RWPE1 (cell line): ENCODE measurements around the gene STX19.

Experiments
- CTCF ChIA-PET: fragments of 350-600 bp; sonication (Branson Sonifier 250); formaldehyde crosslinking; extraction: SDS; loops from one replicate; lab custom pipeline; 2021; lab: Yijun Ruan, JAX
- POLR2A ChIA-PET: fragments of 400-600 bp; formaldehyde crosslinking; extraction: SDS; loops from one replicate; lab custom pipeline; 2020; ENCODE audit warnings: antibody characterized with exemption; ENCODE audit not compliant: low non-redundant PET; lab: Yijun Ruan, JAX
- DNase-seq: peaks from one replicate; pipeline ENCODE4 v3.0.0; 2012; ENCODE audit warnings: low spot score
- H3K27ac ChIP-seq: fragments of 450-650 bp; 2 replicates; pipeline ENCODE4 v1.5.1; 2017
- TF ChIP-seq, protein P1 (sequence below): fragments of 450-650 bp; conservative IDR thresholded peaks from 2 replicates; pipeline ENCODE4 v1.5.1; 2017; ENCODE audit warnings: low read depth, mild to moderate bottlenecking

Gene STX19

DNA sequence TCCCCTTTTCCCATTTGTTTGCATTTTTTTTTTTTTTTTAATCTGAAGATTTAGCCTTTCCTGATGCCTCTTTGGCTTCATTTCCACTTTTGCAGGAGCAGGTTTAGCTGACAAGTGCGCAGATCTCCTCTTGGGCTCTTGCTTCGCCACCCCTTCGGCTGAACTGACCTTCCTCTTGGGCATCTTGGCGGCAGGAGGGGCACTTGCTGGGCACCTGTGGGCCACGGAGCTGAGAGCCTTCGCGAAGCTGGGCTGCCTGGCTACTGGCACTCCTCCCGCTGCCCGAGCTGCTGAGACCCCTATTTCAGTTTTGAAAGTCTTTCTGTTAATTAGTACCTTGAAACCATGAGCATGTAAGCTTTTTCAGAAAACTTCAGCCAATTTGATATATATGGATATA is 39.6 kb downstream of the STX19 start:
- ChIA-PET POLR2A (no interaction called here), CTCF (interaction anchor here (0.6 kb wide), 1 partner anchor 82 kb away, joined by 3 read pairs; no protein-coding TSS in a partner anchor)
- no peak for DNase-seq
- TF ChIP-seq, protein P1, sequence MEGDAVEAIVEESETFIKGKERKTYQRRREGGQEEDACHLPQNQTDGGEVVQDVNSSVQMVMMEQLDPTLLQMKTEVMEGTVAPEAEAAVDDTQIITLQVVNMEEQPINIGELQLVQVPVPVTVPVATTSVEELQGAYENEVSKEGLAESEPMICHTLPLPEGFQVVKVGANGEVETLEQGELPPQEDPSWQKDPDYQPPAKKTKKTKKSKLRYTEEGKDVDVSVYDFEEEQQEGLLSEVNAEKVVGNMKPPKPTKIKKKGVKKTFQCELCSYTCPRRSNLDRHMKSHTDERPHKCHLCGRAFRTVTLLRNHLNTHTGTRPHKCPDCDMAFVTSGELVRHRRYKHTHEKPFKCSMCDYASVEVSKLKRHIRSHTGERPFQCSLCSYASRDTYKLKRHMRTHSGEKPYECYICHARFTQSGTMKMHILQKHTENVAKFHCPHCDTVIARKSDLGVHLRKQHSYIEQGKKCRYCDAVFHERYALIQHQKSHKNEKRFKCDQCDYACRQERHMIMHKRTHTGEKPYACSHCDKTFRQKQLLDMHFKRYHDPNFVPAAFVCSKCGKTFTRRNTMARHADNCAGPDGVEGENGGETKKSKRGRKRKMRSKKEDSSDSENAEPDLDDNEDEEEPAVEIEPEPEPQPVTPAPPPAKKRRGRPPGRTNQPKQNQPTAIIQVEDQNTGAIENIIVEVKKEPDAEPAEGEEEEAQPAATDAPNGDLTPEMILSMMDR = no peak
- H3K27ac ChIP-seq = no peak overlapping the region

DNA sequence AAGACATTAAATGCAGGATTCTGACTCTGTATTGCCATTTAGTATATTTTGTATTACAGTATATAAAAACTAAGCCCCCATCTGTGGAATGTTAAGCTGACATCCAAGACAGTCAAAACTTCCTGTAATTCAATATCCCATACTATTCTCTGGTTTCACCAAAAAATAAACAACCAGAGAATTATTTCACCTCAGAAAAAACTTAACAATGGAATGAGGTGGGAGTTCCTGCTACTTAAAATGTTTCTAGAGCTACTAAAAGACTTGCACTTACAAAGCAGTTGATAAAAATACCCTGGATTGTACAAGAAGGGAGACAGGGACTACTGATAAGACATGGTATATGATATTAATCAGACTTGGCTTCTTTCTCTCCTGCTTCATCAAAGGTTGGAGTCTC is 40.1 kb downstream of the STX19 start:
- TF ChIP-seq, protein P1 = no peak
- ChIA-PET CTCF (no interaction called here), POLR2A (no interaction called here)
- no peak for DNase-seq
- no peak overlapping the region for H3K27ac ChIP-seq

- H3K27ac ChIP-seq = no peak overlapping the region
- TF ChIP-seq, protein P1 = no peak
- DNase-seq = no peak
- ChIA-PET CTCF (no interaction called here), POLR2A (no interaction called here)
Measured at GRCh38 chr3:93984618-93985017, 43.8 kb downstream of the STX19 start.

DNA sequence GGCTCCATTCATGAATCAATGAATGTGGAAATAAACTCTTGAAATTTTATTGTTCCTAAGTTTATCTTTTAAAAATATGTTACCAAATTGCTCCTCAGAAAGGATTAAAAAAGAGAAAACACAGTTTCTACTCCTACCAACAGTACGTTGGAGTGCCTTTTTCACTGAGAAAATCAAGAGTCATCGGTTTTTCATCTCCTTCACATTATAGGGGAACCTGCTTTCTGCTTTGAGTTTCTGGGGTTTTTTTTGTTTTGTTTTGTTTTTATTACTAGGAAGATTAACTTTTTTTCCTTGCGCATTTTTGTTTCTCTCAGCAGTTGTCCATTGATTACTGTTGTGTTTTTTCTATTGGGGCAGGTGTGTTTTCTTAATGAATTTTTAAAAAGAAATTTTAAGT is 45.0 kb downstream of the STX19 start:
- ChIA-PET POLR2A (no interaction called here), CTCF (no interaction called here)
- no peak for DNase-seq
- TF ChIP-seq, protein P1 = no peak
- no peak overlapping the region for H3K27ac ChIP-seq

GRCh38 chr3:93981649-93982048 is 46.7 kb downstream of the STX19 start:
- ChIA-PET POLR2A (no interaction called here), CTCF (interaction anchor here (1.0 kb wide), 1 partner anchor 87 kb away, joined by 3 read pairs; no protein-coding TSS in a partner anchor)
- TF ChIP-seq, protein P1 = no peak
- no peak overlapping the region for H3K27ac ChIP-seq
- no peak for DNase-seq

- ChIA-PET CTCF (no interaction called here), POLR2A (no interaction called here)
- H3K27ac ChIP-seq = peak within 1 kb of the TSS; percentile 93
- DNase-seq = peak; percentile 98
- TF ChIP-seq, protein P1 = no peak
Measured at GRCh38 chr3:93979850-93980676, 48.3 kb downstream of the STX19 start, which contains the start of gene ARL13B. Gene ARL13B (plus strand): TSS chr3:93980155. CDS start chr3:93980424, 269 bp downstream.
